ENCODE measurements around the gene ERCC1. TPM values are rescaled to one million over a fixed set of nuclear protein-coding genes. Genes with fewer than 3 reads are reported as not detected.
"Not testable (repeated sequence)": the region's sequence is repeated elsewhere in the genome, so short reads cannot be mapped to it uniquely, and the experiment has no call there.

Gene ERCC1
- total RNA-seq, 1 donor from 2014 or later: 67.1 TPM

- no peak overlapping the region for H3K4me3 ChIP-seq (ENCODE audit: low read depth, low read length)
- H3K27me3 ChIP-seq (ENCODE audit: control insufficient read depth, insufficient read depth, low read length): no peaks in the 10 kb centered on the region
- TF ChIP-seq CTCF (IDR thresholded peaks at IDR 0.05; ENCODE audit: insufficient read depth, low read length, poor library complexity, severe bottlenecking): no peak
- DNase-seq (ENCODE audit: low read depth): no peak
- H3K36me3 ChIP-seq (ENCODE audit: control insufficient read depth, insufficient read depth, low read length): no peaks in the 10 kb centered on the region
Measured at GRCh38 chr19:45437328-45437727, 13.6 kb upstream of the ERCC1 start.

GRCh38 chr19:45432543-45432942 lies 8.8 kb upstream of the ERCC1 start:
- not testable (repeated sequence) for H3K36me3 ChIP-seq (ENCODE audit: control insufficient read depth, insufficient read depth, low read length); DNase-seq (ENCODE audit: low read depth); H3K4me3 ChIP-seq (ENCODE audit: low read depth, low read length); H3K27me3 ChIP-seq (ENCODE audit: control insufficient read depth, insufficient read depth, low read length)

GRCh38 chr19:45431008-45431407 lies 7.3 kb upstream of the ERCC1 start:
- H3K27me3 ChIP-seq (ENCODE audit: control insufficient read depth, insufficient read depth, low read length); DNase-seq (ENCODE audit: low read depth); H3K4me3 ChIP-seq (ENCODE audit: low read depth, low read length); H3K36me3 ChIP-seq (ENCODE audit: control insufficient read depth, insufficient read depth, low read length): not testable (repeated sequence)

GRCh38 chr19:45429896-45430295 lies 6.2 kb upstream of the ERCC1 start:
- not testable (repeated sequence) for H3K36me3 ChIP-seq (ENCODE audit: control insufficient read depth, insufficient read depth, low read length); H3K4me3 ChIP-seq (ENCODE audit: low read depth, low read length); DNase-seq (ENCODE audit: low read depth); H3K27me3 ChIP-seq (ENCODE audit: control insufficient read depth, insufficient read depth, low read length)

GRCh38 chr19:45428384-45429231 lies 4.9 kb upstream of the ERCC1 start:
- Histone ChIP-seq H3K36me3 (ENCODE audit: control insufficient read depth, insufficient read depth, low read length) (no peaks in the 10 kb centered on the region), H3K4me3 (ENCODE audit: low read depth, low read length) (peak overlapping the region; percentile 49), H3K27me3 (ENCODE audit: control insufficient read depth, insufficient read depth, low read length) (no peaks in the 10 kb centered on the region)
- DNase-seq (ENCODE audit: low read depth): no peak
- peak; percentile 28 for TF ChIP-seq CTCF (IDR thresholded peaks at IDR 0.05; ENCODE audit: insufficient read depth, low read length, poor library complexity, severe bottlenecking)

GRCh38 chr19:45424191-45425058 lies 708 bp upstream of the ERCC1 start:
- no peaks in the 10 kb centered on the region for H3K36me3 ChIP-seq (ENCODE audit: control insufficient read depth, insufficient read depth, low read length)
- no peak for TF ChIP-seq CTCF (IDR thresholded peaks at IDR 0.05; ENCODE audit: insufficient read depth, low read length, poor library complexity, severe bottlenecking)
- peak overlapping the region; percentile 48 for H3K4me3 ChIP-seq (ENCODE audit: low read depth, low read length)
- DNase-seq (ENCODE audit: low read depth): peak; percentile 90
- no peaks in the 10 kb centered on the region for H3K27me3 ChIP-seq (ENCODE audit: control insufficient read depth, insufficient read depth, low read length)

GRCh38 chr19:45423033-45423588 lies 606 bp downstream of the ERCC1 start:
- no peak for DNase-seq (ENCODE audit: low read depth)

More at GRCh38 chr19:45423033-45423588, 606 bp downstream of the ERCC1 start:
- H3K36me3 ChIP-seq (ENCODE audit: control insufficient read depth, insufficient read depth, low read length): no peaks in the 10 kb centered on the region
- H3K4me3 ChIP-seq (ENCODE audit: low read depth, low read length): peak overlapping the region; percentile 48
- no peak for TF ChIP-seq CTCF (IDR thresholded peaks at IDR 0.05; ENCODE audit: insufficient read depth, low read length, poor library complexity, severe bottlenecking)
- no peaks in the 10 kb centered on the region for H3K27me3 ChIP-seq (ENCODE audit: control insufficient read depth, insufficient read depth, low read length)

Measured in kidney epithelial cell (primary cell).